HEK293 (cell line): Measurements from ENCODE around the gene IGFBP5.

Experiments used
- GLIS1 ChIP-seq: fragments of 450-650 bp; formaldehyde crosslinking; IDR thresholded peaks from 2 replicates; pipeline ENCODE4 v1.5.1; 2016; ENCODE audit warnings: missing biosample characterization, missing genetic modification characterization
- IKZF3 ChIP-seq: fragments of 450-650 bp; IDR thresholded peaks from 2 replicates; pipeline ENCODE4 v1.5.0; 2018; ENCODE audit warnings: missing biosample characterization, mild to moderate bottlenecking, missing genetic modification characterization, moderate library complexity
- MZF1 ChIP-seq: fragments of 450-650 bp; formaldehyde crosslinking; IDR thresholded peaks from 2 replicates; pipeline ENCODE4 v1.5.1; 2017; ENCODE audit warnings: missing biosample characterization, missing genetic modification characterization, borderline replicate concordance
- OSR2 ChIP-seq: fragments of 450-650 bp; formaldehyde crosslinking; IDR thresholded peaks from 2 replicates; pipeline ENCODE4 v1.5.1; 2016; ENCODE audit warnings: missing biosample characterization, missing genetic modification characterization
- ZBTB1 ChIP-seq: fragments of 450-650 bp; formaldehyde crosslinking; IDR thresholded peaks from 2 replicates; pipeline ENCODE4 v1.5.1; 2016; ENCODE audit warnings: missing biosample characterization, missing genetic modification characterization
- ZBTB17 ChIP-seq: fragments of 450-650 bp; formaldehyde crosslinking; IDR thresholded peaks from 2 replicates; pipeline ENCODE4 v1.5.1; 2016; ENCODE audit warnings: missing biosample characterization, missing genetic modification characterization
- ZBTB20 ChIP-seq: fragments of 450-650 bp; formaldehyde crosslinking; IDR thresholded peaks from 2 replicates; pipeline ENCODE4 v1.5.1; 2016; ENCODE audit warnings: missing biosample characterization, missing genetic modification characterization
- ZEB2 ChIP-seq: fragments of 450-650 bp; formaldehyde crosslinking; IDR thresholded peaks from 2 replicates; pipeline ENCODE4 v1.5.1; 2016; ENCODE audit warnings: missing biosample characterization, missing genetic modification characterization
- ZNF10 ChIP-seq: fragments of 450-650 bp; formaldehyde crosslinking; IDR thresholded peaks from 2 replicates; pipeline ENCODE4 v1.5.1; 2017; ENCODE audit warnings: missing biosample characterization, missing genetic modification characterization
- ZNF174 ChIP-seq: fragments of 450-650 bp; formaldehyde crosslinking; IDR thresholded peaks from 2 replicates; pipeline ENCODE4 v1.5.0; 2017; ENCODE audit warnings: missing biosample characterization, mild to moderate bottlenecking, missing genetic modification characterization
- ZNF558 ChIP-seq: fragments of 450-650 bp; formaldehyde crosslinking; IDR thresholded peaks from 2 replicates; pipeline ENCODE4 v1.5.1; 2016; ENCODE audit warnings: missing biosample characterization, missing genetic modification characterization
- ZNF610 ChIP-seq: fragments of 450-650 bp; formaldehyde crosslinking; IDR thresholded peaks from 2 replicates; pipeline ENCODE4 v1.5.1; 2016; ENCODE audit warnings: missing biosample characterization, missing genetic modification characterization, borderline replicate concordance
- ZNF623 ChIP-seq: fragments of 450-650 bp; formaldehyde crosslinking; IDR thresholded peaks from 2 replicates; pipeline ENCODE4 v1.5.1; 2016; ENCODE audit warnings: missing biosample characterization, missing genetic modification characterization
- ZNF777 ChIP-seq: fragments of 450-650 bp; formaldehyde crosslinking; IDR thresholded peaks from 2 replicates; pipeline ENCODE4 v1.5.1; 2017; ENCODE audit warnings: missing biosample characterization, missing genetic modification characterization, borderline replicate concordance
- ZSCAN16 ChIP-seq: fragments of 450-650 bp; formaldehyde crosslinking; IDR thresholded peaks from 2 replicates; pipeline ENCODE4 v1.5.1; 2016; ENCODE audit warnings: missing biosample characterization, missing genetic modification characterization
- TF ChIP-seq, protein P1 (sequence below): fragments of 450-650 bp; formaldehyde crosslinking; IDR thresholded peaks from 2 replicates; pipeline ENCODE4 v1.5.0; 2017; ENCODE audit warnings: missing biosample characterization, missing genetic modification characterization, borderline replicate concordance
- TF ChIP-seq, protein P2 (sequence below): fragments of 450-650 bp; IDR thresholded peaks from 2 replicates; pipeline ENCODE4 v1.5.1; 2018; ENCODE audit warnings: missing biosample characterization, mild to moderate bottlenecking, missing genetic modification characterization
- TF ChIP-seq, protein P3 (sequence below): fragments of 450-650 bp; formaldehyde crosslinking; IDR thresholded peaks from 2 replicates; pipeline ENCODE4 v1.5.1; 2017; ENCODE audit warnings: missing biosample characterization, mild to moderate bottlenecking, missing genetic modification characterization, moderate library complexity
- TF ChIP-seq, protein P4 (sequence below): fragments of 450-650 bp; formaldehyde crosslinking; IDR thresholded peaks from 2 replicates; pipeline ENCODE4 v1.5.1; 2016; ENCODE audit warnings: missing biosample characterization, missing genetic modification characterization
- TF ChIP-seq, protein P5 (sequence below): fragments of 450-650 bp; formaldehyde crosslinking; IDR thresholded peaks from 2 replicates; pipeline ENCODE4 v1.5.1; 2016; ENCODE audit warnings: missing biosample characterization, missing genetic modification characterization
- TF ChIP-seq, protein P6 (sequence below): fragments of 450-650 bp; formaldehyde crosslinking; IDR thresholded peaks from 2 replicates; pipeline ENCODE4 v1.5.1; 2017; ENCODE audit warnings: missing biosample characterization, missing genetic modification characterization
- TF ChIP-seq, protein P7 (sequence below): fragments of 450-650 bp; formaldehyde crosslinking; IDR thresholded peaks from 2 replicates; pipeline ENCODE4 v1.5.1; 2016; ENCODE audit warnings: missing biosample characterization, missing genetic modification characterization
- TF ChIP-seq, protein P8 (sequence below): fragments of 450-650 bp; formaldehyde crosslinking; IDR thresholded peaks from 2 replicates; pipeline ENCODE4 v1.5.1; 2016; ENCODE audit warnings: missing biosample characterization, missing genetic modification characterization, low read depth

IGFBP5 gene

DNA sequence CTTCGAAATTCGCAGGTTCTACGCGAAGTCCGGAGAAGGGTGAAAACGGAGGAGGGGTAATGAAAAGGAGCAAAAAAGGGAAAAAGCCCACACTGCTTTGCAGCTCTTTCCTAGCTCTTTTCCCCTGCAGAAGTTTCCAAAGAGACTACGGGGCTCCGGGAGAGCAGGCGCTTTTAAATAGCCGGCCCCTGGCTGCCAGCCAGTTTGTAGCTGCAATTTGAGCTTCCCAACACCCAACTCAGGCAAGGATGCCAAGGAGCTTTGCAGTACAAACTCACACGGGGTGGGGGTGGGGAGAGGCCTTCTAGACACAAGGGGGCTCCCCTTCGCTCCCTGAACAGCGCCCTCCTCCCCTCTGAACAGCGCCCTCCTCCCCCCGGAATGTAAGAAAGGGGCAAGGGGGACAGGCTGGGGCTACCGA lies at the start of gene IGFBP5 (continued):
- TF ChIP-seq, protein P1, sequence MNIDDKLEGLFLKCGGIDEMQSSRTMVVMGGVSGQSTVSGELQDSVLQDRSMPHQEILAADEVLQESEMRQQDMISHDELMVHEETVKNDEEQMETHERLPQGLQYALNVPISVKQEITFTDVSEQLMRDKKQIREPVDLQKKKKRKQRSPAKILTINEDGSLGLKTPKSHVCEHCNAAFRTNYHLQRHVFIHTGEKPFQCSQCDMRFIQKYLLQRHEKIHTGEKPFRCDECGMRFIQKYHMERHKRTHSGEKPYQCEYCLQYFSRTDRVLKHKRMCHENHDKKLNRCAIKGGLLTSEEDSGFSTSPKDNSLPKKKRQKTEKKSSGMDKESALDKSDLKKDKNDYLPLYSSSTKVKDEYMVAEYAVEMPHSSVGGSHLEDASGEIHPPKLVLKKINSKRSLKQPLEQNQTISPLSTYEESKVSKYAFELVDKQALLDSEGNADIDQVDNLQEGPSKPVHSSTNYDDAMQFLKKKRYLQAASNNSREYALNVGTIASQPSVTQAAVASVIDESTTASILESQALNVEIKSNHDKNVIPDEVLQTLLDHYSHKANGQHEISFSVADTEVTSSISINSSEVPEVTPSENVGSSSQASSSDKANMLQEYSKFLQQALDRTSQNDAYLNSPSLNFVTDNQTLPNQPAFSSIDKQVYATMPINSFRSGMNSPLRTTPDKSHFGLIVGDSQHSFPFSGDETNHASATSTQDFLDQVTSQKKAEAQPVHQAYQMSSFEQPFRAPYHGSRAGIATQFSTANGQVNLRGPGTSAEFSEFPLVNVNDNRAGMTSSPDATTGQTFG: no peak
- TF ChIP-seq OSR2 (tag by site-specific recombination) (0 out of 2 replicates have a peak, but pooled peaks have one; percentile 11), ZBTB20 (tag by site-specific recombination) (peak; percentile 58; the same call in 1 of the 2 replicates), MZF1 (tag by site-specific recombination) (peak; percentile 45; the same call in 1 of the 2 replicates), ZBTB1 (tag by site-specific recombination) (no peak), IKZF3 (peak; percentile 52; the same call in 1 of the 2 replicates), ZNF777 (tag by site-specific recombination) (no peak), ZEB2 (tag by site-specific recombination) (no peak; the same call in 1 of the 2 replicates), ZNF623 (tag by site-specific recombination) (no peak), ZNF174 (tag by site-specific recombination) (no peak), ZSCAN16 (tag by site-specific recombination) (no peak), ZBTB17 (tag by site-specific recombination) (peak; percentile 31; the same call in 1 of the 2 replicates), GLIS1 (tag by site-specific recombination) (peak; percentile 39; the same call in 1 of the 2 replicates), ZNF558 (tag by site-specific recombination) (no peak), ZNF610 (tag by site-specific recombination) (0 out of 2 replicates have a peak, but pooled peaks have one; percentile 34), ZNF10 (tag by site-specific recombination) (no peak)
- TF ChIP-seq, protein P2, sequence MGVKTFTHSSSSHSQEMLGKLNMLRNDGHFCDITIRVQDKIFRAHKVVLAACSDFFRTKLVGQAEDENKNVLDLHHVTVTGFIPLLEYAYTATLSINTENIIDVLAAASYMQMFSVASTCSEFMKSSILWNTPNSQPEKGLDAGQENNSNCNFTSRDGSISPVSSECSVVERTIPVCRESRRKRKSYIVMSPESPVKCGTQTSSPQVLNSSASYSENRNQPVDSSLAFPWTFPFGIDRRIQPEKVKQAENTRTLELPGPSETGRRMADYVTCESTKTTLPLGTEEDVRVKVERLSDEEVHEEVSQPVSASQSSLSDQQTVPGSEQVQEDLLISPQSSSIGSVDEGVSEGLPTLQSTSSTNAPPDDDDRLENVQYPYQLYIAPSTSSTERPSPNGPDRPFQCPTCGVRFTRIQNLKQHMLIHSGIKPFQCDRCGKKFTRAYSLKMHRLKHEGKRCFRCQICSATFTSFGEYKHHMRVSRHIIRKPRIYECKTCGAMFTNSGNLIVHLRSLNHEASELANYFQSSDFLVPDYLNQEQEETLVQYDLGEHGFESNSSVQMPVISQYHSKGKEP (tag by site-specific recombination): peak; percentile 91
- TF ChIP-seq, protein P3, sequence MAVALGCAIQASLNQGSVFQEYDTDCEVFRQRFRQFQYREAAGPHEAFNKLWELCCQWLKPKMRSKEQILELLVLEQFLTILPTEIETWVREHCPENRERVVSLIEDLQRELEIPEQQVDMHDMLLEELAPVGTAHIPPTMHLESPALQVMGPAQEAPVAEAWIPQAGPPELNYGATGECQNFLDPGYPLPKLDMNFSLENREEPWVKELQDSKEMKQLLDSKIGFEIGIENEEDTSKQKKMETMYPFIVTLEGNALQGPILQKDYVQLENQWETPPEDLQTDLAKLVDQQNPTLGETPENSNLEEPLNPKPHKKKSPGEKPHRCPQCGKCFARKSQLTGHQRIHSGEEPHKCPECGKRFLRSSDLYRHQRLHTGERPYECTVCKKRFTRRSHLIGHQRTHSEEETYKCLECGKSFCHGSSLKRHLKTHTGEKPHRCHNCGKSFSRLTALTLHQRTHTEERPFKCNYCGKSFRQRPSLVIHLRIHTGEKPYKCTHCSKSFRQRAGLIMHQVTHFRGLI: no peak
- TF ChIP-seq, protein P4, sequence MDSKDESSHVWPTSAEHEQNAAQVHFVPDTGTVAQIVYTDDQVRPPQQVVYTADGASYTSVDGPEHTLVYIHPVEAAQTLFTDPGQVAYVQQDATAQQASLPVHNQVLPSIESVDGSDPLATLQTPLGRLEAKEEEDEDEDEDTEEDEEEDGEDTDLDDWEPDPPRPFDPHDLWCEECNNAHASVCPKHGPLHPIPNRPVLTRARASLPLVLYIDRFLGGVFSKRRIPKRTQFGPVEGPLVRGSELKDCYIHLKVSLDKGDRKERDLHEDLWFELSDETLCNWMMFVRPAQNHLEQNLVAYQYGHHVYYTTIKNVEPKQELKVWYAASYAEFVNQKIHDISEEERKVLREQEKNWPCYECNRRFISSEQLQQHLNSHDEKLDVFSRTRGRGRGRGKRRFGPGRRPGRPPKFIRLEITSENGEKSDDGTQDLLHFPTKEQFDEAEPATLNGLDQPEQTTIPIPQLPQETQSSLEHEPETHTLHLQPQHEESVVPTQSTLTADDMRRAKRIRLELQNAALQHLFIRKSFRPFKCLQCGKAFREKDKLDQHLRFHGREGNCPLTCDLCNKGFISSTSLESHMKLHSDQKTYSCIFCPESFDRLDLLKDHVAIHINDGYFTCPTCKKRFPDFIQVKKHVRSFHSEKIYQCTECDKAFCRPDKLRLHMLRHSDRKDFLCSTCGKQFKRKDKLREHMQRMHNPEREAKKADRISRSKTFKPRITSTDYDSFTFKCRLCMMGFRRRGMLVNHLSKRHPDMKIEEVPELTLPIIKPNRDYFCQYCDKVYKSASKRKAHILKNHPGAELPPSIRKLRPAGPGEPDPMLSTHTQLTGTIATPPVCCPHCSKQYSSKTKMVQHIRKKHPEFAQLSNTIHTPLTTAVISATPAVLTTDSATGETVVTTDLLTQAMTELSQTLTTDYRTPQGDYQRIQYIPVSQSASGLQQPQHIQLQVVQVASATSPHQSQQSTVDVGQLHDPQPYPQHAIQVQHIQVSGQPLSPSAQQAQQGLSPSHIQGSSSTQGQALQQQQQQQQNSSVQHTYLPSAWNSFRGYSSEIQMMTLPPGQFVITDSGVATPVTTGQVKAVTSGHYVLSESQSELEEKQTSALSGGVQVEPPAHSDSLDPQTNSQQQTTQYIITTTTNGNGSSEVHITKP: 0 out of 2 replicates have a peak, but pooled peaks have one; percentile 31
- TF ChIP-seq, protein P5, sequence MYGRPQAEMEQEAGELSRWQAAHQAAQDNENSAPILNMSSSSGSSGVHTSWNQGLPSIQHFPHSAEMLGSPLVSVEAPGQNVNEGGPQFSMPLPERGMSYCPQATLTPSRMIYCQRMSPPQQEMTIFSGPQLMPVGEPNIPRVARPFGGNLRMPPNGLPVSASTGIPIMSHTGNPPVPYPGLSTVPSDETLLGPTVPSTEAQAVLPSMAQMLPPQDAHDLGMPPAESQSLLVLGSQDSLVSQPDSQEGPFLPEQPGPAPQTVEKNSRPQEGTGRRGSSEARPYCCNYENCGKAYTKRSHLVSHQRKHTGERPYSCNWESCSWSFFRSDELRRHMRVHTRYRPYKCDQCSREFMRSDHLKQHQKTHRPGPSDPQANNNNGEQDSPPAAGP (tag by site-specific recombination): no peak
- TF ChIP-seq, protein P6, sequence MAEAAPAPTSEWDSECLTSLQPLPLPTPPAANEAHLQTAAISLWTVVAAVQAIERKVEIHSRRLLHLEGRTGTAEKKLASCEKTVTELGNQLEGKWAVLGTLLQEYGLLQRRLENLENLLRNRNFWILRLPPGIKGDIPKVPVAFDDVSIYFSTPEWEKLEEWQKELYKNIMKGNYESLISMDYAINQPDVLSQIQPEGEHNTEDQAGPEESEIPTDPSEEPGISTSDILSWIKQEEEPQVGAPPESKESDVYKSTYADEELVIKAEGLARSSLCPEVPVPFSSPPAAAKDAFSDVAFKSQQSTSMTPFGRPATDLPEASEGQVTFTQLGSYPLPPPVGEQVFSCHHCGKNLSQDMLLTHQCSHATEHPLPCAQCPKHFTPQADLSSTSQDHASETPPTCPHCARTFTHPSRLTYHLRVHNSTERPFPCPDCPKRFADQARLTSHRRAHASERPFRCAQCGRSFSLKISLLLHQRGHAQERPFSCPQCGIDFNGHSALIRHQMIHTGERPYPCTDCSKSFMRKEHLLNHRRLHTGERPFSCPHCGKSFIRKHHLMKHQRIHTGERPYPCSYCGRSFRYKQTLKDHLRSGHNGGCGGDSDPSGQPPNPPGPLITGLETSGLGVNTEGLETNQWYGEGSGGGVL (tag by site-specific recombination): no peak
- TF ChIP-seq, protein P7, sequence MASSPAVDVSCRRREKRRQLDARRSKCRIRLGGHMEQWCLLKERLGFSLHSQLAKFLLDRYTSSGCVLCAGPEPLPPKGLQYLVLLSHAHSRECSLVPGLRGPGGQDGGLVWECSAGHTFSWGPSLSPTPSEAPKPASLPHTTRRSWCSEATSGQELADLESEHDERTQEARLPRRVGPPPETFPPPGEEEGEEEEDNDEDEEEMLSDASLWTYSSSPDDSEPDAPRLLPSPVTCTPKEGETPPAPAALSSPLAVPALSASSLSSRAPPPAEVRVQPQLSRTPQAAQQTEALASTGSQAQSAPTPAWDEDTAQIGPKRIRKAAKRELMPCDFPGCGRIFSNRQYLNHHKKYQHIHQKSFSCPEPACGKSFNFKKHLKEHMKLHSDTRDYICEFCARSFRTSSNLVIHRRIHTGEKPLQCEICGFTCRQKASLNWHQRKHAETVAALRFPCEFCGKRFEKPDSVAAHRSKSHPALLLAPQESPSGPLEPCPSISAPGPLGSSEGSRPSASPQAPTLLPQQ: no peak
- TF ChIP-seq, protein P8, sequence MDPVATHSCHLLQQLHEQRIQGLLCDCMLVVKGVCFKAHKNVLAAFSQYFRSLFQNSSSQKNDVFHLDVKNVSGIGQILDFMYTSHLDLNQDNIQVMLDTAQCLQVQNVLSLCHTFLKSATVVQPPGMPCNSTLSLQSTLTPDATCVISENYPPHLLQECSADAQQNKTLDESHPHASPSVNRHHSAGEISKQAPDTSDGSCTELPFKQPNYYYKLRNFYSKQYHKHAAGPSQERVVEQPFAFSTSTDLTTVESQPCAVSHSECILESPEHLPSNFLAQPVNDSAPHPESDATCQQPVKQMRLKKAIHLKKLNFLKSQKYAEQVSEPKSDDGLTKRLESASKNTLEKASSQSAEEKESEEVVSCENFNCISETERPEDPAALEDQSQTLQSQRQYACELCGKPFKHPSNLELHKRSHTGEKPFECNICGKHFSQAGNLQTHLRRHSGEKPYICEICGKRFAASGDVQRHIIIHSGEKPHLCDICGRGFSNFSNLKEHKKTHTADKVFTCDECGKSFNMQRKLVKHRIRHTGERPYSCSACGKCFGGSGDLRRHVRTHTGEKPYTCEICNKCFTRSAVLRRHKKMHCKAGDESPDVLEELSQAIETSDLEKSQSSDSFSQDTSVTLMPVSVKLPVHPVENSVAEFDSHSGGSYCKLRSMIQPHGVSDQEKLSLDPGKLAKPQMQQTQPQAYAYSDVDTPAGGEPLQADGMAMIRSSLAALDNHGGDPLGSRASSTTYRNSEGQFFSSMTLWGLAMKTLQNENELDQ (tag by site-specific recombination): no peak
